Calu3 (cell line): ENCODE measurements around the gene CCR7. TPM values are rescaled to one million over a fixed set of nuclear protein-coding genes. Genes with fewer than 3 reads are reported as not detected.

ENCODE experiments used
- BruUV-seq: library from RNA; stranded (reverse); fragments of 400-500 nt; replicated peaks from 2 replicates; lab custom pipeline; 2021; lab: Mats Ljungman, UMichigan
- CTCF ChIA-PET: fragments of 300-600 bp; sonication (Branson Sonifier 250); formaldehyde crosslinking; loops from one replicate; lab custom pipeline; 2022; ENCODE audit warnings: antibody characterized with exemption; lab: Charles Lee
- DNase-seq: peaks from one replicate; pipeline ENCODE4 v3.0.0; 2022
- H3K27ac Mint-ChIP-seq: one replicate; pipeline ENCODE4 v1.8.0; 2022; ENCODE audit warnings: mixed read lengths; ENCODE audit not compliant: unreplicated experiment
- H3K27me3 Mint-ChIP-seq: one replicate; pipeline ENCODE4 v1.8.0; 2022; ENCODE audit warnings: mixed read lengths; ENCODE audit not compliant: unreplicated experiment
- H3K36me3 Mint-ChIP-seq: one replicate; pipeline ENCODE4 v1.8.0; 2022; ENCODE audit warnings: mild to moderate bottlenecking, moderate library complexity, mixed read lengths; ENCODE audit not compliant: insufficient read depth, unreplicated experiment
- H3K4me1 Mint-ChIP-seq: one replicate; pipeline ENCODE4 v1.8.0; 2022; ENCODE audit warnings: mild to moderate bottlenecking, low read depth, mixed read lengths; ENCODE audit not compliant: unreplicated experiment
- H3K4me3 Mint-ChIP-seq: one replicate; pipeline ENCODE4 v1.8.0; 2022; ENCODE audit warnings: mild to moderate bottlenecking, low read depth, moderate library complexity, mixed read lengths; ENCODE audit not compliant: unreplicated experiment
- H3K9me3 Mint-ChIP-seq: one replicate; pipeline ENCODE4 v1.8.0; 2022; ENCODE audit warnings: low read depth, mixed read lengths; ENCODE audit not compliant: unreplicated experiment
- CTCF ChIP-seq: fragments of 200-600 bp; IDR thresholded peaks from one replicate; pipeline ENCODE4 v1.8.0; 2022; ENCODE audit warnings: antibody characterized with exemption; ENCODE audit not compliant: unreplicated experiment
- intact Hi-C: fragments of 100-400 bp; cut with micrococcal nuclease; formaldehyde crosslinking; loops from one replicate; pipeline ENCODE4 v1.10.0; 2022; ENCODE audit not compliant: unreplicated experiment
- total RNA-seq: library from RNA; stranded (reverse); gene quantifications from 2 replicates; pipeline ENCODE4 v1.2.3, GENCODE V29; 2022

The CCR7 gene
- total RNA-seq, 1 experiment from 2014 or later: not detected

GRCh38 chr17:40559954-40560591 is 5.2 kb downstream of the CCR7 start:
- DNase-seq: peak; percentile 100
- H3K27me3 Mint-ChIP-seq: peaks cover 99% of the 10 kb centered on the region
- intact Hi-C loops: loop anchor here (1.0 to 2.0 kb wide), 11 partner anchors 28 to 257 kb away; no protein-coding TSS in a partner anchor

GRCh38 chr17:40559564-40559916 is 5.7 kb downstream of the CCR7 start:
- H3K36me3 Mint-ChIP-seq: no peaks in the 10 kb centered on the region
- BruUV-seq: no TSS peak
- no peak overlapping the region for H3K27ac Mint-ChIP-seq
- H3K9me3 Mint-ChIP-seq: no peaks in the 10 kb centered on the region
- H3K4me1 Mint-ChIP-seq: peaks cover 17% of the 10 kb centered on the region
- CTCF ChIA-PET: interaction anchor here (0.5 to 68.2 kb wide), 119 partner anchors 10 to 1108 kb away, joined by 3 to 4142 read pairs (median 4); partner anchors contain the start of genes CSF3, ERBB2, GJD3 and IGFBP4
- H3K27me3 Mint-ChIP-seq: peaks cover 99% of the 10 kb centered on the region
- H3K4me3 Mint-ChIP-seq: no peak overlapping the region
- DNase-seq: no peak
- intact Hi-C loops: no loop called here
- TF ChIP-seq CTCF: no peak

More at GRCh38 chr17:40559954-40560591, 5.2 kb downstream of the CCR7 start:
- Mint-ChIP-seq H3K4me3 (peak overlapping the region; percentile 47), H3K36me3 (no peaks in the 10 kb centered on the region), H3K9me3 (no peaks in the 10 kb centered on the region), H3K27ac (no peak overlapping the region), H3K4me1 (peaks cover 17% of the 10 kb centered on the region)
- CTCF ChIA-PET: interaction anchor here (0.5 to 68.2 kb wide), 123 partner anchors 10 to 1108 kb away, joined by 3 to 4142 read pairs (median 4); partner anchors contain the start of genes CDC6, CSF3, ERBB2 and GJD3
- no TSS peak for BruUV-seq
- no peak for TF ChIP-seq CTCF

GRCh38 chr17:40558890-40559563 is 6.2 kb downstream of the CCR7 start:
- no peak overlapping the region for H3K27ac Mint-ChIP-seq
- H3K36me3 Mint-ChIP-seq: no peaks in the 10 kb centered on the region
- CTCF ChIA-PET: interaction anchor here (0.6 to 68.2 kb wide), 34 partner anchors 9 to 760 kb away, joined by 3 to 4142 read pairs (median 7); partner anchors contain the start of genes IGFBP4, PSMD3, SMARCE1 and TOP2A
- H3K4me1 Mint-ChIP-seq: peaks cover 17% of the 10 kb centered on the region
- intact Hi-C loops: no loop called here
- H3K4me3 Mint-ChIP-seq: no peak overlapping the region
- H3K27me3 Mint-ChIP-seq: peaks cover 99% of the 10 kb centered on the region
- BruUV-seq: no TSS peak
- no peak for DNase-seq
- no peak for TF ChIP-seq CTCF
- H3K9me3 Mint-ChIP-seq: no peaks in the 10 kb centered on the region

GRCh38 chr17:40558300-40558889 is 6.9 kb downstream of the CCR7 start:
- Mint-ChIP-seq H3K27me3 (peaks cover 97% of the 10 kb centered on the region), H3K27ac (no peak overlapping the region), H3K36me3 (no peaks in the 10 kb centered on the region), H3K9me3 (no peaks in the 10 kb centered on the region), H3K4me1 (peaks cover 17% of the 10 kb centered on the region), H3K4me3 (no peak overlapping the region)
- no TSS peak for BruUV-seq
- intact Hi-C loops: no loop called here
- CTCF ChIA-PET: interaction anchor here (0.5 to 68.2 kb wide), 25 partner anchors 9 to 963 kb away, joined by 3 to 4142 read pairs (median 6); partner anchors contain the start of genes IGFBP4 and TOP2A
- DNase-seq: no peak
- TF ChIP-seq CTCF: no peak
